K562 (cell line): ENCODE results near the gene JMJD1C. TPM values are rescaled to one million over a fixed set of nuclear protein-coding genes. Genes with fewer than 3 reads are reported as not detected.

Source experiments
- CHD1 ChIP-seq: fragments of 200-600 bp; sonication (generic); IDR thresholded peaks from one replicate; pipeline ENCODE4 v1.6.1; 2012; ENCODE audit warnings: mild to moderate bottlenecking, moderate library complexity, low read length, inconsistent platforms
- ETV1 ChIP-seq: fragments of 450-650 bp; conservative IDR thresholded peaks from 2 replicates; pipeline ENCODE4 v1.6.1; 2016; ENCODE audit warnings: missing genetic modification characterization, control low read depth, low read depth, missing compliant biosample characterization
- FOS ChIP-seq: IDR thresholded peaks from 3 replicates; pipeline ENCODE4 v1.6.1; 2011; ENCODE audit not compliant: insufficient read length; ENCODE audit errors: extremely low read depth
- PTRF ChIP-seq: fragments of 450-650 bp; IDR thresholded peaks from 2 replicates; pipeline ENCODE4 v1.6.1; 2016; ENCODE audit warnings: mild to moderate bottlenecking, missing genetic modification characterization, missing compliant biosample characterization
- ZNF140 ChIP-seq: fragments of 250-450 bp; sonication (Bioruptor Pico); IDR thresholded peaks from 2 replicates; pipeline ENCODE4 v1.8.0; 2021; ENCODE audit warnings: moderate library complexity, mild to moderate bottlenecking, inconsistent platforms
- ZNF212 ChIP-seq: fragments of 450-650 bp; formaldehyde crosslinking; IDR thresholded peaks from 2 replicates; pipeline ENCODE4 v1.4.0; 2020; ENCODE audit warnings: mild to moderate bottlenecking
- ZNF408 ChIP-seq: fragments of 250-450 bp; sonication (Bioruptor Pico); IDR thresholded peaks from 2 replicates; pipeline ENCODE4 v1.4.0; 2020; ENCODE audit warnings: low read depth, mild to moderate bottlenecking, moderate library complexity
- ZNF445 ChIP-seq: fragments of 250-450 bp; sonication (Bioruptor Pico); IDR thresholded peaks from 2 replicates; pipeline ENCODE4 v1.4.0; 2020; ENCODE audit warnings: low read depth, mild to moderate bottlenecking, moderate library complexity
- ZNF551 ChIP-seq: fragments of 250-450 bp; sonication (Bioruptor Pico); IDR thresholded peaks from 2 replicates; pipeline ENCODE4 v1.5.0; 2021; ENCODE audit warnings: mild to moderate bottlenecking, moderate library complexity
- ZNF644 ChIP-seq: fragments of 200-800 bp; sonication (Bioruptor generic); IDR thresholded peaks from 2 replicates; pipeline ENCODE4 v1.6.1; 2016; ENCODE audit warnings: low read depth, missing genetic modification characterization, missing compliant biosample characterization
- polyA plus RNA-seq, 8 experiments: library from polyadenylated mRNA; depleted of rRNA in 4 of 8; stranded (reverse) in 5 of 8; unstranded in 3 of 8; fragments of >200 nt; fragmentation: Nextera tagmentation in 2 of 8; fragmentation: Illumina TruSeq in 1 of 8; extraction: Ambion mirVana in 2 of 8; extraction: Trizol in 1 of 8; gene quantifications; 2 replicates each; pipeline versions ENCODE4 v1.2.1 to v1.2.3, GENCODE V29; 2011 to 2014; ENCODE audit warnings: inconsistent platforms in 1 of 8, missing spikeins in 1 of 8
- total RNA-seq, 7 experiments: library from RNA; depleted of rRNA in 6 of 7; stranded (reverse); fragments of >200 nt in 6 of 7; fragmentation: Illumina TruSeq in 2 of 7; extraction: Trizol in 2 of 7; gene quantifications; 2 replicates each; pipeline versions ENCODE4 v1.2.1 to v1.2.3, GENCODE V29; 2011 to 2021; ENCODE audit warnings: low replicate concordance in 1 of 7
- TF ChIP-seq, protein P1 (sequence below), 3 experiments: fragments of 200-800 bp in 1 of 3; sonication (Bioruptor generic) in 1 of 3; sonication (generic) in 1 of 3; formaldehyde crosslinking in 1 of 3; IDR thresholded peaks; 2 replicates each; pipeline versions ENCODE4 v1.6.1 to v1.8.0; 2016 to 2022; ENCODE audit warnings: mild to moderate bottlenecking in 2 of 3, missing compliant biosample characterization in 2 of 3, missing genetic modification characterization in 2 of 3, missing genetic modification reagents in 1 of 3
- TF ChIP-seq, protein P2 (sequence below): fragments of 250-450 bp; sonication (Bioruptor Pico); IDR thresholded peaks from 2 replicates; pipeline ENCODE4 v1.8.0; 2021; ENCODE audit warnings: moderate library complexity, mild to moderate bottlenecking, inconsistent platforms
- TF ChIP-seq, protein P3 (sequence below): fragments of 450-650 bp; IDR thresholded peaks from 2 replicates; pipeline ENCODE4 v1.6.1; 2016; ENCODE audit warnings: mild to moderate bottlenecking, moderate library complexity

Gene JMJD1C
- total and polyA plus RNA-seq, 9 of the 15 experiments (the other 6 are each of a cell fraction or from before 2014, with no cell fraction given): 25.3 to 68.0 (median 47.2) TPM

DNA sequence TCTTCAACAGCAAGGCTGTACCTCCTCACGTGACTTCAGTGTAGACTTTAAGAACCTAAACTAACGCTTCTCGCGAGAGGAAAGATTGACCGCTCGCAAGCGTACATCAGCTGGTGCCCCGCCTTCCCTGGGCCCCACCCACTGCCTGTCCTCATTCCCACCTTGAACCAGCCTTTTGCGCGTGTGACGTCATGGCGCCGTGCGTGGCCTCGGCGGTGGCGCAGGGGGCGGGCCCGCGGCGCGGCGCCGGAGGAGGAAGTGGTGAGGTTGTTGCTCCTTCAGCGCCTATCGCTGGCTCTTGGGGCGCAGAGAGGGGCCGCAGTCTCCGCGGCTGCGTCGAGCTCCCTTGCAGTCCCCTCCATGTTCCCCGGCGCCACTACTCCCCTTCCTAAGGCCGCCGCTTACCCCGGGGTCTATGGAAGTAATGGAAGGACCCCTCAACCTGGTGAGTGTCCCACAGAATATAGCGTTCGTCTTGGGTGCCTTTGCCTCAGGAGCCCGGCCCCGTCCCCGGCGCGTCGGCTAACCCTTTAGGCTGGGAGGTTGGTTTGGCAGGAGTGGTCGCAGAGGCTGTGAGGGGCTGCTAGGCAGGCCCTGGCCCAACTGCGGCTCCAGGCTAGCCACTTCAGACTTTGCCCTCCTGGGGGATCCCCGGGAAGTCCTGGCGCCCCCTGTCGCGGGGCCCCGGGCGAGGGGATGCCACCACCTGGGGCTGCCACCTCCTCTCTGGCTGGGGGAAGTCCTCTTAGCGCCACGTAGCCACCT lies 332.5 kb downstream of the JMJD1C start, which contains the start of gene NRBF2 (continued):
- TF ChIP-seq, protein P1, sequence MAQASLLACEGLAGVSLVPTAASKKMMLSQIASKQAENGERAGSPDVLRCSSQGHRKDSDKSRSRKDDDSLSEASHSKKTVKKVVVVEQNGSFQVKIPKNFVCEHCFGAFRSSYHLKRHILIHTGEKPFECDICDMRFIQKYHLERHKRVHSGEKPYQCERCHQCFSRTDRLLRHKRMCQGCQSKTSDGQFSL (CRISPR knock-in tag; IDR thresholded peaks at IDR 0.05): 0 out of 2 replicates have a peak, but pooled peaks have one; percentile 45
- TF ChIP-seq, protein P1 (tag; IDR thresholded peaks at IDR 0.05): no peak
- TF ChIP-seq ZNF445 (CRISPR knock-in tag): no peak
- TF ChIP-seq ETV1: peak; percentile 18; the same call in 1 of the 2 replicates
- TF ChIP-seq, protein P2, sequence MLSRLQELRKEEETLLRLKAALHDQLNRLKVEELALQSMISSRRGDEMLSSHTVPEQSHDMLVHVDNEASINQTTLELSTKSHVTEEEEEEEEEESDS (CRISPR knock-in tag): no peak
- TF ChIP-seq, protein P3, sequence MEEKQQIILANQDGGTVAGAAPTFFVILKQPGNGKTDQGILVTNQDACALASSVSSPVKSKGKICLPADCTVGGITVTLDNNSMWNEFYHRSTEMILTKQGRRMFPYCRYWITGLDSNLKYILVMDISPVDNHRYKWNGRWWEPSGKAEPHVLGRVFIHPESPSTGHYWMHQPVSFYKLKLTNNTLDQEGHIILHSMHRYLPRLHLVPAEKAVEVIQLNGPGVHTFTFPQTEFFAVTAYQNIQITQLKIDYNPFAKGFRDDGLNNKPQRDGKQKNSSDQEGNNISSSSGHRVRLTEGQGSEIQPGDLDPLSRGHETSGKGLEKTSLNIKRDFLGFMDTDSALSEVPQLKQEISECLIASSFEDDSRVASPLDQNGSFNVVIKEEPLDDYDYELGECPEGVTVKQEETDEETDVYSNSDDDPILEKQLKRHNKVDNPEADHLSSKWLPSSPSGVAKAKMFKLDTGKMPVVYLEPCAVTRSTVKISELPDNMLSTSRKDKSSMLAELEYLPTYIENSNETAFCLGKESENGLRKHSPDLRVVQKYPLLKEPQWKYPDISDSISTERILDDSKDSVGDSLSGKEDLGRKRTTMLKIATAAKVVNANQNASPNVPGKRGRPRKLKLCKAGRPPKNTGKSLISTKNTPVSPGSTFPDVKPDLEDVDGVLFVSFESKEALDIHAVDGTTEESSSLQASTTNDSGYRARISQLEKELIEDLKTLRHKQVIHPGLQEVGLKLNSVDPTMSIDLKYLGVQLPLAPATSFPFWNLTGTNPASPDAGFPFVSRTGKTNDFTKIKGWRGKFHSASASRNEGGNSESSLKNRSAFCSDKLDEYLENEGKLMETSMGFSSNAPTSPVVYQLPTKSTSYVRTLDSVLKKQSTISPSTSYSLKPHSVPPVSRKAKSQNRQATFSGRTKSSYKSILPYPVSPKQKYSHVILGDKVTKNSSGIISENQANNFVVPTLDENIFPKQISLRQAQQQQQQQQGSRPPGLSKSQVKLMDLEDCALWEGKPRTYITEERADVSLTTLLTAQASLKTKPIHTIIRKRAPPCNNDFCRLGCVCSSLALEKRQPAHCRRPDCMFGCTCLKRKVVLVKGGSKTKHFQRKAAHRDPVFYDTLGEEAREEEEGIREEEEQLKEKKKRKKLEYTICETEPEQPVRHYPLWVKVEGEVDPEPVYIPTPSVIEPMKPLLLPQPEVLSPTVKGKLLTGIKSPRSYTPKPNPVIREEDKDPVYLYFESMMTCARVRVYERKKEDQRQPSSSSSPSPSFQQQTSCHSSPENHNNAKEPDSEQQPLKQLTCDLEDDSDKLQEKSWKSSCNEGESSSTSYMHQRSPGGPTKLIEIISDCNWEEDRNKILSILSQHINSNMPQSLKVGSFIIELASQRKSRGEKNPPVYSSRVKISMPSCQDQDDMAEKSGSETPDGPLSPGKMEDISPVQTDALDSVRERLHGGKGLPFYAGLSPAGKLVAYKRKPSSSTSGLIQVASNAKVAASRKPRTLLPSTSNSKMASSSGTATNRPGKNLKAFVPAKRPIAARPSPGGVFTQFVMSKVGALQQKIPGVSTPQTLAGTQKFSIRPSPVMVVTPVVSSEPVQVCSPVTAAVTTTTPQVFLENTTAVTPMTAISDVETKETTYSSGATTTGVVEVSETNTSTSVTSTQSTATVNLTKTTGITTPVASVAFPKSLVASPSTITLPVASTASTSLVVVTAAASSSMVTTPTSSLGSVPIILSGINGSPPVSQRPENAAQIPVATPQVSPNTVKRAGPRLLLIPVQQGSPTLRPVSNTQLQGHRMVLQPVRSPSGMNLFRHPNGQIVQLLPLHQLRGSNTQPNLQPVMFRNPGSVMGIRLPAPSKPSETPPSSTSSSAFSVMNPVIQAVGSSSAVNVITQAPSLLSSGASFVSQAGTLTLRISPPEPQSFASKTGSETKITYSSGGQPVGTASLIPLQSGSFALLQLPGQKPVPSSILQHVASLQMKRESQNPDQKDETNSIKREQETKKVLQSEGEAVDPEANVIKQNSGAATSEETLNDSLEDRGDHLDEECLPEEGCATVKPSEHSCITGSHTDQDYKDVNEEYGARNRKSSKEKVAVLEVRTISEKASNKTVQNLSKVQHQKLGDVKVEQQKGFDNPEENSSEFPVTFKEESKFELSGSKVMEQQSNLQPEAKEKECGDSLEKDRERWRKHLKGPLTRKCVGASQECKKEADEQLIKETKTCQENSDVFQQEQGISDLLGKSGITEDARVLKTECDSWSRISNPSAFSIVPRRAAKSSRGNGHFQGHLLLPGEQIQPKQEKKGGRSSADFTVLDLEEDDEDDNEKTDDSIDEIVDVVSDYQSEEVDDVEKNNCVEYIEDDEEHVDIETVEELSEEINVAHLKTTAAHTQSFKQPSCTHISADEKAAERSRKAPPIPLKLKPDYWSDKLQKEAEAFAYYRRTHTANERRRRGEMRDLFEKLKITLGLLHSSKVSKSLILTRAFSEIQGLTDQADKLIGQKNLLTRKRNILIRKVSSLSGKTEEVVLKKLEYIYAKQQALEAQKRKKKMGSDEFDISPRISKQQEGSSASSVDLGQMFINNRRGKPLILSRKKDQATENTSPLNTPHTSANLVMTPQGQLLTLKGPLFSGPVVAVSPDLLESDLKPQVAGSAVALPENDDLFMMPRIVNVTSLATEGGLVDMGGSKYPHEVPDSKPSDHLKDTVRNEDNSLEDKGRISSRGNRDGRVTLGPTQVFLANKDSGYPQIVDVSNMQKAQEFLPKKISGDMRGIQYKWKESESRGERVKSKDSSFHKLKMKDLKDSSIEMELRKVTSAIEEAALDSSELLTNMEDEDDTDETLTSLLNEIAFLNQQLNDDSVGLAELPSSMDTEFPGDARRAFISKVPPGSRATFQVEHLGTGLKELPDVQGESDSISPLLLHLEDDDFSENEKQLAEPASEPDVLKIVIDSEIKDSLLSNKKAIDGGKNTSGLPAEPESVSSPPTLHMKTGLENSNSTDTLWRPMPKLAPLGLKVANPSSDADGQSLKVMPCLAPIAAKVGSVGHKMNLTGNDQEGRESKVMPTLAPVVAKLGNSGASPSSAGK: no peak
- no peak for TF ChIP-seq ZNF212 (CRISPR knock-in tag)
- TF ChIP-seq CHD1: no peak
- no peak for TF ChIP-seq ZNF408 (CRISPR knock-in tag)
- TF ChIP-seq ZNF140: no peak
- TF ChIP-seq ZNF551 (CRISPR knock-in tag): no peak
- no peak; the same call in 1 of the 2 replicates for TF ChIP-seq ZNF644 (tag)
- no peak for TF ChIP-seq FOS
- TF ChIP-seq PTRF: no peak
